Vagina (tissue), 2 donors: ENCODE results near the gene TULP1. TPM values are rescaled to one million over a fixed set of nuclear protein-coding genes. Genes with fewer than 3 reads are reported as not detected.
A peak's percentile ranks its signal among the peaks of the same experiment; 100 is the strongest.

Experiments used
- DNase-seq, 2 donors: peaks; one replicate each; pipeline ENCODE4 v3.0.0-alpha.2; 2017; ENCODE audit errors: extremely low spot score in 2 of 2
- H3K27ac ChIP-seq: fragments of 200-600 bp; sonication (generic); one replicate; pipeline ENCODE4 v1.5.1; 2019
- H3K27me3 ChIP-seq: fragments of 200-600 bp; sonication (generic); one replicate; pipeline ENCODE4 v1.5.1; 2019
- H3K36me3 ChIP-seq, 2 donors: fragments of 200-600 bp; sonication (generic); one replicate each; pipeline ENCODE4 v1.5.1; 2017 to 2019
- H3K4me1 ChIP-seq: fragments of 200-600 bp; sonication (generic); one replicate; pipeline ENCODE4 v1.5.1; 2019
- H3K4me3 ChIP-seq, 2 donors: fragments of 200-600 bp; sonication (generic); 1 replicate in 1 of 2; 2 replicates in 1 of 2; pipeline ENCODE4 v1.5.1; 2016 to 2019
- H3K9me3 ChIP-seq: fragments of 200-600 bp; sonication (generic); one replicate; pipeline ENCODE4 v1.5.1; 2019
- POLR2A ChIP-seq, 2 donors: fragments of 450-650 bp; IDR thresholded peaks; one replicate each; pipeline ENCODE4 v1.6.1; 2017; ENCODE audit warnings: antibody characterized with exemption in 2 of 2, mild to moderate bottlenecking in 2 of 2, moderate library complexity in 2 of 2
- POLR2AphosphoS5 ChIP-seq, 2 donors: sonication (generic); formaldehyde crosslinking; IDR thresholded peaks; one replicate each; pipeline ENCODE4 v1.9.0; 2017; ENCODE audit warnings: antibody characterized with exemption in 2 of 2, mild to moderate bottlenecking in 2 of 2, low read depth in 1 of 2; ENCODE audit not compliant: insufficient read depth in 1 of 2
- intact Hi-C: fragments of 100-400 bp; cut with DNase I; formaldehyde crosslinking; loops from one replicate; pipeline ENCODE4 v1.15.1; 2023
- total RNA-seq: library from RNA; depleted of rRNA; stranded (reverse); fragments of >200 nt; gene quantifications from one replicate; pipeline ENCODE4 v1.2.3, GENCODE V29; 2016
- TF ChIP-seq, protein P1 (sequence below), 3 experiments: fragments of 450-650 bp in 2 of 3; fragments of 200-600 bp in 1 of 3; sonication (generic) in 1 of 3; IDR thresholded peaks; one replicate each; pipeline ENCODE4 v1.5.1; 2017 to 2019; ENCODE audit warnings: antibody characterized with exemption in 3 of 3, mild to moderate bottlenecking in 2 of 3, moderate library complexity in 2 of 3

TULP1 gene
- total RNA-seq, 1 donor from 2014 or later = not detected

DNA sequence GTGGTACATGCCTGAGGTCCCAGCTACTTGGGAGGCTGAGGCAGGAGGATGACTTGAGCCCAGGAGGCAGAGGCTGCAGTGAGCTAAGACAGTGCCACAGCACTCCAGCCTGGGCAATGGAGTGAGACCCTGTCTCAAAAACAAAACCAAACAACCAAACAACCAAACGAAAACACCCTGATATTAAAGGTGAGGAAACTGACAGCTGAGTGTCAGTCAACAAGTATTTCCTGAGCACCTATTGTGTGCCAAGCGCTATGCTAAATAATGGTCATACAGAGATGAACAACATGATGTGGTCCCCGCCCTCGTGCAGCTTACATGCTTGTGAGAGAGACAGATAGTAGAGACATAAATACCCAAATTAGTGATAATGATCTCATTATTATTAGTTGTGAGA lies 1.9 kb upstream of the TULP1 start:
- H3K4me1 ChIP-seq = peaks cover 15% of the 10 kb centered on the region
- TF ChIP-seq POLR2AphosphoS5 (IDR thresholded peaks at IDR 0.05; ENCODE audit: insufficient read depth in 1 of 2, low read depth in 1 of 2) (no peak), POLR2A (IDR thresholded peaks at IDR 0.05) (no peak)
- TF ChIP-seq, protein P1, sequence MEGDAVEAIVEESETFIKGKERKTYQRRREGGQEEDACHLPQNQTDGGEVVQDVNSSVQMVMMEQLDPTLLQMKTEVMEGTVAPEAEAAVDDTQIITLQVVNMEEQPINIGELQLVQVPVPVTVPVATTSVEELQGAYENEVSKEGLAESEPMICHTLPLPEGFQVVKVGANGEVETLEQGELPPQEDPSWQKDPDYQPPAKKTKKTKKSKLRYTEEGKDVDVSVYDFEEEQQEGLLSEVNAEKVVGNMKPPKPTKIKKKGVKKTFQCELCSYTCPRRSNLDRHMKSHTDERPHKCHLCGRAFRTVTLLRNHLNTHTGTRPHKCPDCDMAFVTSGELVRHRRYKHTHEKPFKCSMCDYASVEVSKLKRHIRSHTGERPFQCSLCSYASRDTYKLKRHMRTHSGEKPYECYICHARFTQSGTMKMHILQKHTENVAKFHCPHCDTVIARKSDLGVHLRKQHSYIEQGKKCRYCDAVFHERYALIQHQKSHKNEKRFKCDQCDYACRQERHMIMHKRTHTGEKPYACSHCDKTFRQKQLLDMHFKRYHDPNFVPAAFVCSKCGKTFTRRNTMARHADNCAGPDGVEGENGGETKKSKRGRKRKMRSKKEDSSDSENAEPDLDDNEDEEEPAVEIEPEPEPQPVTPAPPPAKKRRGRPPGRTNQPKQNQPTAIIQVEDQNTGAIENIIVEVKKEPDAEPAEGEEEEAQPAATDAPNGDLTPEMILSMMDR (IDR thresholded peaks at IDR 0.05) = no peak
- H3K9me3 ChIP-seq = no peaks in the 10 kb centered on the region
- no peaks in the 10 kb centered on the region for H3K36me3 ChIP-seq
- no peak overlapping the region for H3K27ac ChIP-seq
- intact Hi-C loops = no loop called here
- no peak overlapping the region for H3K4me3 ChIP-seq
- no peak for DNase-seq
- no peaks in the 10 kb centered on the region for H3K27me3 ChIP-seq

DNA sequence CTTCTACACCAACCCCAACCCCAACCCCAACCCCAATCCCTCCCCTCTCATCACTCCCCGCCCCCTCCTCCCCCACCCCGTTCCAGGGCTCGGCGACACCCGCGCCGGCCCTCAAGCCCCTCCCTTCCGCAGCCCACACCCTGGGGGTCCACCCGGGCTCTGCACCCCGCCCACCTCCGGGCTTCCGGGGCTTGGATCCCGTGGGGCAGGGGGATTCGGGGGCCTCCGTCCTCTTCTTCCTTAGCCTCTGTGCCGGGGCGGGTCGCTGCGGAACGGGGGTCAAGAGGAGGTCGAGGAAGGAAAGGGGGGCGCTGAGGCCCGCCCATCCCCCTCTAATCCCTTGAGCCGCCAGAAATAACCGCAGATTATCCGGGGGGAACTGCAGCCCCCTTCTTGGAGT lies 690 bp downstream of the TULP1 start:
- peaks cover 15% of the 10 kb centered on the region for H3K4me1 ChIP-seq
- no peak overlapping the region for H3K27ac ChIP-seq
- TF ChIP-seq, protein P1 (IDR thresholded peaks at IDR 0.05) = no peak
- TF ChIP-seq POLR2A (IDR thresholded peaks at IDR 0.05) (no peak), POLR2AphosphoS5 (IDR thresholded peaks at IDR 0.05; ENCODE audit: insufficient read depth in 1 of 2, low read depth in 1 of 2) (no peak)
- H3K4me3 ChIP-seq = peak overlapping the region; percentile 31 to 41
- H3K27me3 ChIP-seq = no peaks in the 10 kb centered on the region
- DNase-seq = no peak
- intact Hi-C loops = no loop called here
- H3K36me3 ChIP-seq = no peaks in the 10 kb centered on the region
- H3K9me3 ChIP-seq = no peaks in the 10 kb centered on the region

DNA sequence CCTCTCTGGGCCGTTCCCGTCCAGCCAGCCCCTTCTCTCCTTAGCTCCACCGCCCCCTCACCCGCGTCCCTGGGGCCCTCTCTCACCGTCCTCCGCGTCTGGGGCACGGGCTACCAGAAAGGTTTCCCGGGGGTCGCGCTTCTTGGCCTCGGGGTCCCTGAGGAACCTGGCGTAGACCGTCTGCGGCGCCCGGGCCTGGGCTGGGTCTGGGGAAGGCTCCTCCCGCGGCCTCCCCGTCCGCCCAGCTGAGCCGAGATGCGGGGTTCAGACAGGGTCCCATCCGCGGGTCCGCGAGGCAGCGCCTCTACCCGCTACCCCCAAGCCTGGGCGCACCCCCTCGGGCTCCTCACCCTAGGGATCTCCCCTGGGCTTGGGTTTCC lies 1.1 kb downstream of the TULP1 start:
- peaks cover 15% of the 10 kb centered on the region for H3K4me1 ChIP-seq
- no peak overlapping the region for H3K27ac ChIP-seq
- peak overlapping the region; percentile 31 to 41 for H3K4me3 ChIP-seq
- no peaks in the 10 kb centered on the region for H3K9me3 ChIP-seq
- intact Hi-C loops = no loop called here
- TF ChIP-seq, protein P1 (IDR thresholded peaks at IDR 0.05) = no peak
- no peak for TF ChIP-seq POLR2AphosphoS5 (IDR thresholded peaks at IDR 0.05; ENCODE audit: insufficient read depth in 1 of 2, low read depth in 1 of 2)
- no peak for TF ChIP-seq POLR2A (IDR thresholded peaks at IDR 0.05)
- no peaks in the 10 kb centered on the region for H3K27me3 ChIP-seq
- no peak for DNase-seq
- no peaks in the 10 kb centered on the region for H3K36me3 ChIP-seq

DNA sequence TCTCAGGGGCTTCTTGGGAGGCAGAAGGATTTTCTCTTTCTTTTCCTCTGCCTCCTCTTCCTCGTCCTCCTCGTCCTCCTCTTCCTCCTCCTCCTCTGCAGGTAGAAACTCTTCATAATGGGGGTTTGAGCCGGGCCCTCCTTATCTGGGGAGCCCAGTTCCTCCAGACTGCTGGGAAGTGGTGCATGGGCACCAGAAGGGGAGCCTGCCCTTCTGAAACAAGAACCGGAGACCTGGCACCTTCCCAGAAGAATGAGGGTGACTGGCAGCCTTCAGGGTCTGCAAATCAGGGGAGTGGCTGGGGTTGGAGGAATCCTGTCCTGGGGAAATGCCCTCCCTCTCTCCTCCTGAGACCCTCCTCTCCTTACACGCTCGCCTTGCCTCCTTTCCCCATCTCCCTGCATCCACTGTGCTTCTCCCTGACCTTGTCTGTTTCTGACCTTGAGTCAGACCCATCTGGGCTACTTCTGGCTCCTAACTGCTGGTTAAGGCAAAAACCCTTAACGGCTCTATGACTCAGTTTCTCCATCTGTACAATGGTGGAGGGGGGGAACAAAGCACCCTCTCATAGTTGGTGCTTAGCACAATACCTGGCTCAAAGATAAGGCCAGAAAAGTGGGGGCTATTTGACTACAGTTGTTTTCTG lies 1.7 kb downstream of the TULP1 start:
- no peaks in the 10 kb centered on the region for H3K36me3 ChIP-seq

DNA sequence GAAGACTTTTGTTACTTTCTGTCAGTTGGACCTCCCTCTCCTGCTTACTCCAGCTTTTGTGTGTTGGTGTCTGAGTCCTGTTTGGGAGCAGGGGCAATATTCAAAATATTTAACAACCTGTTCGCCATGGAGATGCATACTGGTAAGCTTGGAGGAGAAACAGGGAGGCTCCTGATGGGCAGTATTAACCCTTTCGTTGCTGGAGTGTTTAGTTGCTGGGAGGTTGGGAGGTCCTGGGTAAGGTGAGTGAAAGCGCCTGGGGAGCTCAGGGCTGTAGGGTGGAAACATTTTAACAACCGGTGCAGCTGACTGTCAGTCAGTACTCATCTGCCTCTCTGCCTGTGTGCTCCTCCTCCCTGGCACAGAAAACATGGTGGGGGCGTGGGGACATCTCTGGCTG lies 4.2 kb downstream of the TULP1 start:
- TF ChIP-seq, protein P1 (IDR thresholded peaks at IDR 0.05) = no peak
- TF ChIP-seq POLR2AphosphoS5 (IDR thresholded peaks at IDR 0.05; ENCODE audit: insufficient read depth in 1 of 2, low read depth in 1 of 2) (no peak), POLR2A (IDR thresholded peaks at IDR 0.05) (no peak)
- no peak for DNase-seq
- intact Hi-C loops = no loop called here
- peaks cover 22% of the 10 kb centered on the region for H3K4me1 ChIP-seq
- H3K36me3 ChIP-seq = no peaks in the 10 kb centered on the region
- no peak overlapping the region for H3K4me3 ChIP-seq
- H3K27ac ChIP-seq = no peak overlapping the region
- no peaks in the 10 kb centered on the region for H3K9me3 ChIP-seq
- no peaks in the 10 kb centered on the region for H3K27me3 ChIP-seq

More for the DNA sequence above, 1.7 kb downstream of the TULP1 start:
- H3K4me3 ChIP-seq = peak overlapping the region in 1 of 2 donors; percentile 41
- no peaks in the 10 kb centered on the region for H3K27me3 ChIP-seq
- no peaks in the 10 kb centered on the region for H3K9me3 ChIP-seq
- peaks cover 19% of the 10 kb centered on the region for H3K4me1 ChIP-seq
- intact Hi-C loops = no loop called here
- TF ChIP-seq, protein P1 (IDR thresholded peaks at IDR 0.05) = no peak
- TF ChIP-seq POLR2A (IDR thresholded peaks at IDR 0.05) = no peak
- TF ChIP-seq POLR2AphosphoS5 (IDR thresholded peaks at IDR 0.05; ENCODE audit: insufficient read depth in 1 of 2, low read depth in 1 of 2) = no peak
- DNase-seq = no peak
- H3K27ac ChIP-seq = no peak overlapping the region
